Stimulated activated CD4-positive, alpha-beta T cell treated with anti-CD3 and anti-CD28 coated beads, Interleukin-2, amount 100 ng/mL, for 4 hours (primary cell): ENCODE measurements around the gene TBX18.

ENCODE experiments used
- DNase-seq: peaks from one replicate; pipeline ENCODE4 v3.0.0-alpha.2; 2020; ENCODE audit warnings: low read depth

TBX18 gene

GRCh38 chr6:84748376-84748775, 16.0 kb downstream of the TBX18 start:
- no peak for DNase-seq

DNA sequence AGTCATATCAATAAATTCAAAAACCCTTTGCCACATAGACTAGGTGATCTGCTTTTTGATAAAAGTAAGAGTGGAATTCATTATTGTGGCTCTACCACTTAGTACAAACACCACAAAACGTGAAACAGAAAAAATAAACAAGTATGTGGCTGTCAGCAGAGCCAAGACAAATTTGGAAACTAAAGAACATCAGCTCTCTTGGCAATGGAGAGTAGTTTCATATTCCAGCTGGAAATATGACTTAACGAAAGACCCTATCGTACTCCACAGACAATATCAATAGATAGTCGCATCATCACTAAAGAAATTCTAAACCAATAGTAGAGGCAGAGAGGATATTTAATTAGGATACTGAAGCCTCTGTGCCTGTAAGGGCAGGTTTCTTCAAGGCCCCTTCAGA, 20.8 kb downstream of the TBX18 start:
- no peak for DNase-seq

GRCh38 chr6:84740385-84740784, 24.0 kb downstream of the TBX18 start:
- DNase-seq, result no peak

GRCh38 chr6:84739866-84740208, 24.6 kb downstream of the TBX18 start:
- DNase-seq, result no peak

GRCh38 chr6:84738996-84739865, 25.2 kb downstream of the TBX18 start:
- DNase-seq, result no peak

GRCh38 chr6:84733889-84734288, 30.5 kb downstream of the TBX18 start:
- no peak for DNase-seq

DNA sequence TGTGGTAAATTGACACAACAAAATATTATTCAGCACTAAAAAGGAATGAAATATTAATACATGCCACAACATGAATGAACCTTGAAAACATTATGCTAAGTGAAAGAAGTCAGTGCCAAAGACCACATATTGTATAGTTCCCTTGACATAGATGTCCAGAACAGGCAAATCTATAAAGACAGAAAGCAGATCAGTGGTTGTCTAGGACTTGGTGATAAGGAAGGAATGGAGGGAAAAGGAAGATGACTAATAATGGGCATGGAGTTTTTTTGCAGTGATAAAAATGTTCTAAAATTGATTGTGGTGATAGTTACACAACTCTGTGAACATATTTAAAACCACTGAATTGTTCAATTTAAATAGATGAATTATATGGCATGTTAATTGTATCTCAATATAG, 32.5 kb downstream of the TBX18 start:
- no peak for DNase-seq

- no peak for DNase-seq
Observed at GRCh38 chr6:84731401-84731800, 33.0 kb downstream of the TBX18 start.

DNA sequence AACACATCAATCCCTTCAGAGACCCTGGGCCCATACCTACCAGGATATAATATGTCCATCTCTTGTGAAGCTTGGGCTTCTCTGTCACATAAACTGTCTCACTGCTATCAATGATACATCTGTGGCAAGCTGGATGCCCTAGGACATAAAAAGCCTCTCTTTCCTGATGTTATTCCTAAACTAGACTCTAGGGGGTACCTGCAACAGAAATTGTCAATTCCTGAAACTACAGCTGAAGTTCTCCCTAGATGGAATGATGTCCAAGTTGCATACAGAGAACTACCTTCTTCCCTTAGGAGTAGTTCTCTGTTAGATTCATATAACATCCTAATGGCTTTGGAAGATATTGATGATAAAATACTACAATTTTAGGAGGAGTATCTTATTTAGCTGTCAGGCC, 35.8 kb downstream of the TBX18 start:
- DNase-seq, result no peak

- no peak for DNase-seq
Observed at GRCh38 chr6:84719152-84719551, 45.2 kb downstream of the TBX18 start.

GRCh38 chr6:84718038-84718955, 46.1 kb downstream of the TBX18 start:
- DNase-seq, result no peak

GRCh38 chr6:84709121-84709520, 55.3 kb downstream of the TBX18 start:
- DNase-seq, result no peak

GRCh38 chr6:84707171-84707570, 57.2 kb downstream of the TBX18 start:
- no peak for DNase-seq

DNA sequence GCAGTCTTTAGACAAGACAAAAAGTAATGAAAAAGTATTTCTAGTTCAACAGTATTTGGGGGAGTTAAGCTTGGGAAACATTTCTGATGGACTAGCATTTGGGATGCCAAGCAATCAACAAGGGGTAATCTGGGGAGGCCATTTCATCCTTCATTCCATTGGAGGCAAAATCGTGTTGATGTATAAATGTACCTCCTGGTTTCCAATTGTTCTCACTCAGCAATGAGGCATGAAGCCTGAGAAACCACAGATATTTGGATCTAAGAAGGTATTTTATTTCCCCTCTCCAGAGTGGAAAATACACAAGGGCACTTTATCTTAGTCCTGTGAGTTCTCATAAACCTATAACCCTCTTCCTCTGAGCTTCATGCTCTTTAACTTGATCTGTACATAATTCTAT, 68.2 kb downstream of the TBX18 start:
- DNase-seq, result no peak

GRCh38 chr6:84691978-84692623, 72.3 kb downstream of the TBX18 start:
- no peak for DNase-seq

DNA sequence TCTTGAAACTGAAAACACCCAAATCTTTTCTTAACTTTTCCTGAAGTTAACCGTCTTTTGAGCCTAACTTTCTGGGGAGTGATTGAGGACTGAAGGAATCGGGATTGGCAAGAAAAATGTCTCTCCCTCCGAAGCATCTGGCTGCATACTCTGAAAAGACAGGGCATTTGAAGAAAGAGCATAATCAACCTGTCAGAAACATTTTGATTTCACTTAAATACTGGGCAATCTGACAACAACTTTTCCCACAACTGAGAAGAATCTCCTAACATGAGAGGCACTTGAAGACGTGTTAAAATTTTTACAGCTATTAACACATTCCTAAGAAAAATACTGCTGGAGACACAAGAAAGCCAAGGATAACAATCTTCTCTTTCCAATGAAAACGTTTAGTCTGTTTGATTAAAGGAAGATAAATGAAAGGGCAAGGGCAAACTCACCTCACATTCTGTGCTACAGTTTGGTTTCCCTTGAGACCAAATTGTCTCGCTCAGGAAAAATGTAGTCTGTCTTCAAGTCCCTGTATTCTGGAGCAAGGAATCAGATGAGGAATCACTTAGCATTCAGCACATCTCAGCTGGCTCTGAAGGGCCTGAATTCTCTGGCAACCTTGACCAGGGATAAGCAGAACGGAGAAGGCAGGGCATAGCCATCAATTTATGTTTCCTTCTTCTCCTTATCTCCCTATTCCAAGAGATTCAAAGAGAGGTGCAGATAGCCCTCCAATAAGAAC, 76.1 kb downstream of the TBX18 start:
- DNase-seq, result no peak

DNA sequence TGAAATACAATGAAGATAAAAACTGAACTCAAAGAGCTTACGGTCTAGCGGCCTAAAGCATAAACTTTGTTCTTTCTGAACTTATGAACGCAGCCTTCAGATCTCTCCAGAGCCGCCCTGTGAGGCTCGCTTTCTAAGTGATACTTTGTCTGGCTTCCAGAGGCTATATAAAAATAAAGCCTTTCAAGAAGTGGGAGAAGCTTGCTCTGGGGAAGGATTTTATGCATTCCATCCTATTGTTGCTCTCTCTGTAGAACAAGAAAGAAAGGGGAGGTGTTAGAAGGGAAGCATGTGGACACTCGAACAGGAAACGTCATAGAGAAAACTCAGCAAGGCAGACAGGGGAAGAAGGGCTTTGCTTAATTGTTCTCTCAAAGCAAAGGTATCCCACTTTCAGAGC, 77.0 kb downstream of the TBX18 start:
- DNase-seq, result no peak

DNA sequence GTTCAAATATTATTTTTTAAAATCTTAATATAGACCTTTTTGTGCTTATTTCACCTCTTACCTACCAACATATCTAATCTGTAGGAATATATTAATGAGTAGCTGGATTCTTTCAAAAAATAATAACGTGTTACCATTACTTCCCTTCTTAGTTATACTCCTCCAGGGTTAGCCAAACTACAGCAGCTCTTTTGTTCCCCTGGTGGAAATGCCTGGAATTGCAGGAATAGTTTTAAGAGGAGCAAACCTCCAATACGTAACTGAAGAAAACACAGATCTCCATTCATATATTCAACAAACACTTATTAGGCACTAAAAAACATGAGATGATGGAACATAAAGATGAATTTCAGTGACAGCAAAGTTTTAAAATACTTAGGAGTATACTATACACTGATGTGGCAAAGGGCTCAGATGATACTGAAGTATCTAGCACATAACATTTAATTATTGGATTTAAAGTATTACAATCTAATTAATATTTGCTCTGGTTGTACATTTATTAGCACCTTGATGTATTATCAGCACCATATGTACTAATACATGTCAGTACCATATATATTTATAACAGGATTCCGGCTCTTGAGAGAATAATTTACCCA, 78.3 kb downstream of the TBX18 start:
- no peak for DNase-seq

- no peak for DNase-seq
Observed at GRCh38 chr6:84681693-84682326, 82.6 kb downstream of the TBX18 start.

- no peak for DNase-seq
Observed at GRCh38 chr6:84675651-84676050, 88.7 kb downstream of the TBX18 start.

DNA sequence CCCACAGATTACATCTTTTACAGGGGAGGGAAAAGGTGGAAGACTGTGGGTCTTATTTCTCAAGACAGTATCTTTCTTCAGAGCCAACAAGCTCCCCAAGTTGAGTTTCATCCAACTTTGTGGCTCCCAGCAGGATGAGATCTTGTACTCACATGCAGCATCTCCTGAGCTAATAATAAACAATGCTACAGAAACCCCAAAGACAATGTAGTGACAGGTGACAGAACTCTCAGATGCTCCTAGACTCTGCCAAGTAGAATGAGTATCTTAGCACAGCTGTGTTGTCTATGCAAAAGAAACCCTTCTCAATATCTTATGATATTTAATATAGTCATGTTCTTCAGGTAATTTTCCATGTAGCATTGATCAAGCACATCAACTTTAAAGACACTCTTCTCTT, 90.0 kb downstream of the TBX18 start:
- no peak for DNase-seq
